GM23338 (cell line): ENCODE data around the gene HIGD1B.

ENCODE experiments used
- EZH2phosphoT487 ChIP-seq: fragments of 200-600 bp; sonication (generic); IDR thresholded peaks from one replicate; pipeline ENCODE4 v1.8.1; 2018; ENCODE audit warnings: antibody characterized with exemption; ENCODE audit not compliant: unreplicated experiment
- POLR2AphosphoS5 ChIP-seq: IDR thresholded peaks from 2 replicates; pipeline ENCODE4 v1.6.1; 2016; ENCODE audit warnings: antibody characterized with exemption, low read depth
- REST ChIP-seq: IDR thresholded peaks from one replicate; pipeline ENCODE4 v1.6.1; 2018; ENCODE audit warnings: antibody characterized with exemption; ENCODE audit not compliant: unreplicated experiment
- ZNF114 ChIP-seq: fragments of 250-450 bp; sonication (Bioruptor Pico); IDR thresholded peaks from 2 replicates; pipeline ENCODE4 v1.5.0; 2020; ENCODE audit warnings: mild to moderate bottlenecking, moderate library complexity
- TF ChIP-seq, protein P1 (sequence below), 2 experiments: fragments of 200-600 bp in 1 of 2; sonication (generic) in 1 of 2; conservative IDR thresholded peaks; 2 replicates each; pipeline versions ENCODE4 v1.5.1 to v1.6.1; 2016 to 2017; ENCODE audit warnings: antibody characterized with exemption in 2 of 2, low read depth in 2 of 2, mild to moderate bottlenecking in 2 of 2, moderate library complexity in 1 of 2

DNA sequence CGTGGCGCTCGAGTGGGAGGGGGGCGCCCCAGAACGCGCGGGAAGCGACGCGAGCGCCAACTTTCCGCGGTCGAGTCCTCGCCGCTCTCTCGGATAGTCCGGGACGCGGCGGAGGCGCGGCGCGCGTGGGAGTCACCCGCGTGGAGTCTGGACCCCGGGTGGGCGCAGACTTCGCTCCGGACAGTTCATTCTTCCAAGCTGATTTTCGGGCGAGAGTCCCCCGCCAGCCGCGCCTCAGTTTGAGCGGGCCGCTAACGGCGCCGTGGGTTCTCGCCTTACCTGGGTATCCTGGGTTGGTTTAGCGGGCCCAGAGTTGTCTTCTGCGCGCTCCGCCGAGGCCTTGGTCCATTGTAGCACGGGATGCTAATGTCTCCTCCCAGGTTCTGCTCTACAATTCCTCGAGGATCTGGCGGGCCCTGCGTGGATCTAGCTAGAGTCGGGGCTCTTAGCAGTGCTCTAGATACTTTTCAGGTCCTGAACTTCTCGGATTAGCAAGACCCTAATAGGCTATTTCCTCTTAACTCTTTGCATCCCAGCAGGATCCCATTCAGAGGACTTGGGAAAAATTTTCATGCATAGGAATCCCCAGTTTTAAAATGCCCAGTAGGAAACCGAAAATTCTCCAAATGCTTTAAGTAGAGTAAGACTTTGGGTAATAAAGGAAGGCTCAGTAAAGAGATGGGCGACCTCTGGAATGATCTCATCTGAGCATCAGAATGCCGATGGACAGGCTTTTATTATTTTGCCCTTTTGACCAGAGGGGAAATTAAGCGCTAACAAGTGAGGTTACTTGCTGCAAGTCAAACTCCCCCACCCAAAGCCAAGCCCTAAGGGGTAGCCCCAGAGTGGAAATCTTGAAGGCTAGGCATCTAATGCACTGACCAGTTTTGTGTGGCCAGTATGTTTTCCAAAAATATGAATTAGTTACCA lies 17.1 kb upstream of the HIGD1B start:
- TF ChIP-seq, protein P1, sequence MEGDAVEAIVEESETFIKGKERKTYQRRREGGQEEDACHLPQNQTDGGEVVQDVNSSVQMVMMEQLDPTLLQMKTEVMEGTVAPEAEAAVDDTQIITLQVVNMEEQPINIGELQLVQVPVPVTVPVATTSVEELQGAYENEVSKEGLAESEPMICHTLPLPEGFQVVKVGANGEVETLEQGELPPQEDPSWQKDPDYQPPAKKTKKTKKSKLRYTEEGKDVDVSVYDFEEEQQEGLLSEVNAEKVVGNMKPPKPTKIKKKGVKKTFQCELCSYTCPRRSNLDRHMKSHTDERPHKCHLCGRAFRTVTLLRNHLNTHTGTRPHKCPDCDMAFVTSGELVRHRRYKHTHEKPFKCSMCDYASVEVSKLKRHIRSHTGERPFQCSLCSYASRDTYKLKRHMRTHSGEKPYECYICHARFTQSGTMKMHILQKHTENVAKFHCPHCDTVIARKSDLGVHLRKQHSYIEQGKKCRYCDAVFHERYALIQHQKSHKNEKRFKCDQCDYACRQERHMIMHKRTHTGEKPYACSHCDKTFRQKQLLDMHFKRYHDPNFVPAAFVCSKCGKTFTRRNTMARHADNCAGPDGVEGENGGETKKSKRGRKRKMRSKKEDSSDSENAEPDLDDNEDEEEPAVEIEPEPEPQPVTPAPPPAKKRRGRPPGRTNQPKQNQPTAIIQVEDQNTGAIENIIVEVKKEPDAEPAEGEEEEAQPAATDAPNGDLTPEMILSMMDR (conservative IDR thresholded peaks at IDR 0.05; ENCODE audit: low read depth in 2 of 2), result no peak
- TF ChIP-seq EZH2phosphoT487, result no peak
- TF ChIP-seq ZNF114 (CRISPR knock-in tag), result no peak
- TF ChIP-seq POLR2AphosphoS5, result 0 out of 2 replicates have a peak, but pooled peaks have one; percentile 57
- TF ChIP-seq REST, result no peak
